ENCODE results near the gene DNAH17. TPM values are rescaled to one million over a fixed set of nuclear protein-coding genes. Genes with fewer than 3 reads are reported as not detected.

Gene DNAH17
- total and polyA plus RNA-seq, 7 donors, result 0.04 to 3.5 (median 0.08) TPM

DNA sequence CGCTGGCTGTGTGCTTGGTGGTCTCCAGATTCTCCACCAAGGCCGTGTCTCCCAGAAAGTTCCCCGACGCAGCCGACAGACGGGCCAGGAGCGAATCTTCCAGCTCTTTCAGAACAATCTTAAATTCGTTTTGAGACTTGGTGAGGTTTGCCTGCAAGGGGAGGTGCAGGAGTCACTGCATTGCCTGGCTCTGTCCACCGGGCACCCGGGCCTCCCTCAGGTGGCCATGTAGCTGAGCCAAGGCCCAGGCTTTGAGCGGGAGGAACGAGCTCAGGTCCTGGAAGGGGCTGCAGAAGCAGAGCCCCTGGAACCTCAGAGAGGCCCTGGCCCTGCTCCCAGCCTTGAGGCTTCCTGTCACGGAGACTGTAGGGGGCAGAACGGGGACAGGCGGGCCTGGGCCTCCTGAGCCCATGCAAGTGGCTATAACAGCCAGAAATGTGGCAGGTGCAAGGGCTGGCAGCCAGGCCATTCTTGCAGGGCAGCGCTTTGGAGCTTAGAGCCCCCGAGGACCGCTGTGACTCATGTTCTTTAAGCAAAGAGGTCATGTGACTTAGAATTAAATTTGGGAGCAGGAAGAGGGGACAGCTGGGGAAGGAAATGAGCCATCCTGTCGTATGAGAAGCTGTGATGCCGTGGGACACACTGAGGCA is 126.4 kb downstream of the DNAH17 start:
- Histone ChIP-seq H3K9me3 (no peaks in the 10 kb centered on the region), H3K4me3 (no peak overlapping the region), H3K27ac (peak overlapping the region; percentile 53), H3K4me1 (peaks cover 8% of the 10 kb centered on the region), H3K27me3 (ENCODE audit: insufficient read depth in 3 of 3, low read length in 2 of 3) (no peaks in the 10 kb centered on the region), H3K36me3 (ENCODE audit: insufficient read depth in 1 of 2, low read depth in 1 of 2) (no peaks in the 10 kb centered on the region)
- peak; percentile 56 to 83 for DNase-seq
- intact Hi-C loops (cut with DNase I), result no loop called here
- ATAC-seq, result peak; percentile 84 to 95 (median 92)
- TF ChIP-seq, protein P1, sequence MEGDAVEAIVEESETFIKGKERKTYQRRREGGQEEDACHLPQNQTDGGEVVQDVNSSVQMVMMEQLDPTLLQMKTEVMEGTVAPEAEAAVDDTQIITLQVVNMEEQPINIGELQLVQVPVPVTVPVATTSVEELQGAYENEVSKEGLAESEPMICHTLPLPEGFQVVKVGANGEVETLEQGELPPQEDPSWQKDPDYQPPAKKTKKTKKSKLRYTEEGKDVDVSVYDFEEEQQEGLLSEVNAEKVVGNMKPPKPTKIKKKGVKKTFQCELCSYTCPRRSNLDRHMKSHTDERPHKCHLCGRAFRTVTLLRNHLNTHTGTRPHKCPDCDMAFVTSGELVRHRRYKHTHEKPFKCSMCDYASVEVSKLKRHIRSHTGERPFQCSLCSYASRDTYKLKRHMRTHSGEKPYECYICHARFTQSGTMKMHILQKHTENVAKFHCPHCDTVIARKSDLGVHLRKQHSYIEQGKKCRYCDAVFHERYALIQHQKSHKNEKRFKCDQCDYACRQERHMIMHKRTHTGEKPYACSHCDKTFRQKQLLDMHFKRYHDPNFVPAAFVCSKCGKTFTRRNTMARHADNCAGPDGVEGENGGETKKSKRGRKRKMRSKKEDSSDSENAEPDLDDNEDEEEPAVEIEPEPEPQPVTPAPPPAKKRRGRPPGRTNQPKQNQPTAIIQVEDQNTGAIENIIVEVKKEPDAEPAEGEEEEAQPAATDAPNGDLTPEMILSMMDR (IDR thresholded peaks at IDR 0.05), result no peak
- WGBS, 3 donors, result 17 to 26% (median 18%) methylated on average over 20 of the region's 20 CpGs

GRCh38 chr17:78449983-78450595 is 127.1 kb downstream of the DNAH17 start:
- no peaks in the 10 kb centered on the region for H3K9me3 ChIP-seq
- H3K4me1 ChIP-seq, result peaks cover 8% of the 10 kb centered on the region
- no peaks in the 10 kb centered on the region for H3K27me3 ChIP-seq (ENCODE audit: insufficient read depth in 3 of 3, low read length in 2 of 3)
- no peak for ATAC-seq
- no peak overlapping the region for H3K4me3 ChIP-seq
- intact Hi-C loops (cut with DNase I), result no loop called here
- no peak for DNase-seq
- no peaks in the 10 kb centered on the region for H3K36me3 ChIP-seq (ENCODE audit: insufficient read depth in 1 of 2, low read depth in 1 of 2)
- TF ChIP-seq, protein P1 (IDR thresholded peaks at IDR 0.05), result no peak
- whole genome bisulfite sequencing, 3 donors, result 53 to 69% (median 55%) methylated on average over 14 of the region's 14 CpGs
- H3K27ac ChIP-seq, result no peak overlapping the region

DNA sequence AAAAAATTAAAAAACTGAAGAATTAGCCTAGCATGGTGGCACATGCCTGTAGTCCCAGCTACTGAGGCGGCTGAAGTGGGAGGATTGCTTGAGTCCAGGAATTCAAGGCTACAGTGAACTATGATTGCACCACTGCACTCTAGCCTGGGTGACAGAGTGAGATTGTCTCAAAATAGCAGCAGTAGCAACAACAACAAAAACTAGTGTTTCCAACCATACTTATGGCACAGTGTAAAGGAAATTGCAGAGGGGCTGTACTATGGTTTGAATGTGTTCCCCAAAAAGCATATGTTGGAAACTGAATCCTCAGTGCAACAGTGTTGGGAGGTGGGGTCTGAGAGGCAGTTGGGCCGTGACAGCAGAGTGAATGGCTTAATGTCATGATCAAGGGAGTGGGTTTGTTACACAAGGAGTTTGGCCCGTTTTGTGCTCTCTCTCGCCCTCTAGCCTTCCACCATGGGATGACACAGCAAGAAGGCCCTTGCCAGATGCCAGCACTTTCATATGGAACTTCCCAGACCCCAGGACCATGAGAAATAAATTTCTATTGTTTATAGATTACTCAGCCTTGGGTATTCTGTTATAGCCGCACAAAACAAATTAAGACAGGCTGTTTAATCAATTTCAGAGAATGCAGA is 128.7 kb downstream of the DNAH17 start:
- DNase-seq (no peak), ATAC-seq (no peak)
- Histone ChIP-seq H3K27me3 (ENCODE audit: insufficient read depth in 3 of 3, low read length in 2 of 3) (no peaks in the 10 kb centered on the region), H3K9me3 (no peaks in the 10 kb centered on the region), H3K27ac (no peak overlapping the region), H3K4me1 (peaks cover 8% of the 10 kb centered on the region), H3K4me3 (no peak overlapping the region), H3K36me3 (ENCODE audit: insufficient read depth in 1 of 2, low read depth in 1 of 2) (no peaks in the 10 kb centered on the region)
- WGBS, 3 donors, result 71 to 84% (median 79%) methylated on average over 5 of the region's 5 CpGs
- intact Hi-C loops (cut with DNase I), result no loop called here
- TF ChIP-seq, protein P1 (IDR thresholded peaks at IDR 0.05), result no peak

DNA sequence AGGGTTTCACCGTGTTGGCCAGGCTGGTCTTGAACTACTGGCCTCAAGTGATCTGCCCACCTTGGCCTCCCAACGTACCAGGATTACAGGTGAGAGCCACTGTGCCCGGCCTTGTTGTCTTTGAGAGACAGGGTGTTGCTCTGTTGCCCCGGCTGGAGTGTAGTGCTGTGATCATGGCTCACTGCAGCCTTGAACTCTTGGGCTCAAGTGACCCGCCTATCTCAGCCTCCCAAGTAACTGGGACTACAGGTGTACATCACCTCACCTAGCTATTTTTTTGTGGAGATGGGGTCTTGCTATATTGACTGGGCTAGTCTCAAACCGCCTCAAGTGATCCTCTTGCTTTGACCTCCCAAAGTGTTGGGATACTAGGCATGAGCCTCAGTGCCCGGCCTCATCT is 130.4 kb downstream of the DNAH17 start:
- 91 to 93% (median 92%) methylated on average over 7 of the region's 7 CpGs for WGBS, 3 donors
- TF ChIP-seq, protein P1 (IDR thresholded peaks at IDR 0.05), result no peak
- intact Hi-C loops (cut with DNase I), result no loop called here
- Histone ChIP-seq H3K4me1 (peaks cover 22% of the 10 kb centered on the region), H3K4me3 (no peak overlapping the region), H3K9me3 (no peaks in the 10 kb centered on the region), H3K27ac (no peak overlapping the region), H3K27me3 (ENCODE audit: insufficient read depth in 3 of 3, low read length in 2 of 3) (no peaks in the 10 kb centered on the region), H3K36me3 (ENCODE audit: insufficient read depth in 1 of 2, low read depth in 1 of 2) (no peaks in the 10 kb centered on the region)
- DNase-seq, result no peak
- ATAC-seq, result no peak

All from psoas muscle (tissue), 8 donors.